Measurements from ENCODE around the gene A4GALT.

A4GALT gene

DNA sequence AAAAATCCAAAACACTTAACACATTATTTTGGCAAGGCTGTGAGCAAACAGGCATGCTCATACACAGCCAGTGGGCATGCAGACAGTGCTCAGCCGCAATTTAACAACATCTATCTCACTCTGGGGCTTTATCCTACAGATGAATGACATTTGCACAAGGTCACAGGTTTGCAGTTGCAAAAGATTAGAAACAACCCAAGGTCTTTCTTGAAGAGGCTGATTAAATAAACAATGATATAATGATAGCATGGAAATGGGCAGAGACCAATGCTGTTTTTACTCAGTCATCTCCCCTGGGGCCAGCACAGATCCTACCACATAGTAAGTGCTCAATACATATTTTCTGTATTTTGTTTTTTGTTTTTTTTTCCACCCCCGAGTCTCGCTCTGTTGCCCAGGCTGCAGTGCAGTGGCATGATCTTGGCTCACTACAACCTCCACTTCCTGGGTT is 9.4 kb downstream of the A4GALT start:
- TF ChIP-seq, protein P1, sequence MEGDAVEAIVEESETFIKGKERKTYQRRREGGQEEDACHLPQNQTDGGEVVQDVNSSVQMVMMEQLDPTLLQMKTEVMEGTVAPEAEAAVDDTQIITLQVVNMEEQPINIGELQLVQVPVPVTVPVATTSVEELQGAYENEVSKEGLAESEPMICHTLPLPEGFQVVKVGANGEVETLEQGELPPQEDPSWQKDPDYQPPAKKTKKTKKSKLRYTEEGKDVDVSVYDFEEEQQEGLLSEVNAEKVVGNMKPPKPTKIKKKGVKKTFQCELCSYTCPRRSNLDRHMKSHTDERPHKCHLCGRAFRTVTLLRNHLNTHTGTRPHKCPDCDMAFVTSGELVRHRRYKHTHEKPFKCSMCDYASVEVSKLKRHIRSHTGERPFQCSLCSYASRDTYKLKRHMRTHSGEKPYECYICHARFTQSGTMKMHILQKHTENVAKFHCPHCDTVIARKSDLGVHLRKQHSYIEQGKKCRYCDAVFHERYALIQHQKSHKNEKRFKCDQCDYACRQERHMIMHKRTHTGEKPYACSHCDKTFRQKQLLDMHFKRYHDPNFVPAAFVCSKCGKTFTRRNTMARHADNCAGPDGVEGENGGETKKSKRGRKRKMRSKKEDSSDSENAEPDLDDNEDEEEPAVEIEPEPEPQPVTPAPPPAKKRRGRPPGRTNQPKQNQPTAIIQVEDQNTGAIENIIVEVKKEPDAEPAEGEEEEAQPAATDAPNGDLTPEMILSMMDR (conservative IDR thresholded peaks at IDR 0.05; ENCODE audit: low read length): no peak
- no peak overlapping the region for H3K4me3 ChIP-seq (ENCODE audit: low read length)

DNA sequence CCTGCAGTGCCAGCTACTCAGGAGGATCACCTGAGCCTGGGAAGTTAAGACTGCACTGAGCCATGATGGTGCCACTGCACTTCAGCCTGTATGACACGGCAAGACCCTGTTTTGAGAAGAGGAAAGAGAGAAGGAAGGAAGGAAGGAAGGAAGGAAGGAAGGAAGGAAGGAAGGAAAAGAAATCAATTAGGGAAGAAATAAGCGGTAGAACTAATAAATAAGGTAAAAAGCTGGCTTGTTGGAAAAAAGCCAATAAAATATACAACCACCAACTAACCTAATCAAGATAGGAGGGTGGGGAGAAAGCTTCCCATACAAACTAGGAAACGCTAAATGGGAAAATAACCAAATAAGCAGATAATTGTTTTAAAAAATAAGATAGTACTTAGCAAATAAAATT is 12.3 kb downstream of the A4GALT start:
- H3K4me3 ChIP-seq (ENCODE audit: low read length): no peak overlapping the region
- DNase-seq (ENCODE audit: low read depth): no peak
- TF ChIP-seq, protein P1 (conservative IDR thresholded peaks at IDR 0.05; ENCODE audit: low read length): no peak

More for the DNA sequence above, 9.4 kb downstream of the A4GALT start:
- no peak for DNase-seq (ENCODE audit: low read depth)

DNA sequence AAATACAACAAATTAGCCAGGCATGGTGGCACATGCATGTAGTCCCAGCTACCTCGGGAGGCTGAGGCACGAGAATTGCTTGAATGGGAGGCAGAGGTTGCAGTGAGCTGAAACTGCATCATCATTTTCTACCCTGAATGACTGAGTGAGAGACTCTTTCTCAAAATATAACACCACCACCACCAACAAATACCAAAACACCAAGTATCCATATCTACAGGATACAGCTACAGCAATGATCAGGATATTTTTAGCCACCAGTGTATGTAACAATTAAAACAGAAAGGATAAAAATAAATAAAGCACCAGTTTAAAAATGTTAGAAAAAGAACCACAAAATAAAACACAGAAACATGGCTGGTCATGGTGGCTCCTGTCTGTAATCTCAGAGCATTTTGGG is 13.2 kb downstream of the A4GALT start:
- H3K4me3 ChIP-seq (ENCODE audit: low read length): no peak overlapping the region
- TF ChIP-seq, protein P1 (conservative IDR thresholded peaks at IDR 0.05; ENCODE audit: low read length): no peak
- no peak for DNase-seq (ENCODE audit: low read depth)

DNA sequence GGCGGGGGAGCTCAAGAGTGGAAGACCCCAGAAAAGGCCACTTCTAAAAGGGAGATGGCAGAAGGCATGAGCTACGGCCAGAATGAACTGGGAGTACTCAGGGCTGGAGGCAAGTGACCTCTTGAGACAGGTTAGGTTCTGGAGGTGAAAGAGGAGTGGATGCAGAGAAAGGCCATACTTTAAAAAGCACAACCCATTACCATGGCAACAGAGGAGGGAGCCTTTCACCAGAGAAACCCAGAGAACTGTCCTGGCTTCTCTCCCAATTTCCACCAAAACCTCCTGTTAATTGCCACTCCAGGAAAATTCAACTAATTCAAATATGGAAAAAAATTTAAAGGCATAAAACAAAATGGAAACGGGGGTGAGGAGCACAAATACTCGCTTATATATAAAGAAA is 15.8 kb downstream of the A4GALT start:
- H3K4me3 ChIP-seq (ENCODE audit: low read length): no peak overlapping the region
- no peak for DNase-seq (ENCODE audit: low read depth)
- TF ChIP-seq, protein P1 (conservative IDR thresholded peaks at IDR 0.05; ENCODE audit: low read length): no peak

GRCh38 chr22:42702675-42703074 is 18.0 kb downstream of the A4GALT start:
- no peak for DNase-seq (ENCODE audit: low read depth)
- TF ChIP-seq, protein P1 (conservative IDR thresholded peaks at IDR 0.05; ENCODE audit: low read length): no peak
- no peak overlapping the region for H3K4me3 ChIP-seq (ENCODE audit: low read length)

DNA sequence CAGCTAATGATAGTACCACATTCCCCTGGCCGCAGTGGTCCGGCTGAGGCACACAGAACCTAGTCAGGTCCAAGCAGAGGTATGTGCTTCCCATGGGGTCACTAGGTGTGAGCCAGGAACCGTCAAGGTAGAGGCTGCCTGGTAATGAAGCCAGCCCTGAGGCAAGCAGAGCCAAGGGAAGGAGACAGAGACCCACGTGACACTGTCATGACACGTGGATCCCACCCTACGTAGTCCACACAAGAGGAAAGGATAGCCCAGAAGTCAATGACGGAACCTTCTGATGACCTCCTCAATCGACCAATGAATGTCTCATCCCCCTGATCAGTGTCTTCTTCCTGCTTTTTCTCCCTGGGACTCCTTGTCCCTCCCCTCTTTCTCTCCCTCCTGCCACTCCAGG is 19.0 kb downstream of the A4GALT start:
- no peak for DNase-seq (ENCODE audit: low read depth)
- TF ChIP-seq, protein P1 (conservative IDR thresholded peaks at IDR 0.05; ENCODE audit: low read length): no peak
- H3K4me3 ChIP-seq (ENCODE audit: low read length): no peak overlapping the region

GRCh38 chr22:42700901-42701300 is 19.8 kb downstream of the A4GALT start:
- TF ChIP-seq, protein P1 (conservative IDR thresholded peaks at IDR 0.05; ENCODE audit: low read length): no peak
- DNase-seq (ENCODE audit: low read depth): no peak
- no peak overlapping the region for H3K4me3 ChIP-seq (ENCODE audit: low read length)
